Measurements from ENCODE around the gene SUPT20H. TPM values are rescaled to one million over a fixed set of nuclear protein-coding genes. Genes with fewer than 3 reads are reported as not detected.

The SUPT20H gene
- total RNA-seq, 2 donors from 2014 or later: 43.3 to 51.4 TPM

- intact Hi-C loops (cut with DNase I): no loop called here
Observed at GRCh38 chr13:37106642-37107041, 47.2 kb upstream of the SUPT20H start.

GRCh38 chr13:37105251-37105714 lies 45.8 kb upstream of the SUPT20H start, which contains the start of gene CSNK1A1L:
Gene CSNK1A1L (minus strand): TSS chr13:37105664. CDS start chr13:37105256, 408 bp downstream.
- 91 to 92% methylated on average over 15 to 26 of the region's 26 CpGs for WGBS, 2 donors
- Histone ChIP-seq H3K4me3 (no peak within 1 kb of the TSS), H3K9me3 (no peaks in the 10 kb centered on the region), H3K4me1 (no peaks in the 10 kb centered on the region), H3K36me3 (replicated peaks in 1 of 2; ENCODE audit: insufficient read depth in 1 of 2, low read depth in 2 of 2) (no peaks in the 10 kb centered on the region), H3K27ac (no peak within 1 kb of the TSS), H3K27me3 (no peaks in the 10 kb centered on the region)
- ATAC-seq (no peak), DNase-seq (no peak)
- no peak for TF ChIP-seq POLR2A (IDR thresholded peaks at IDR 0.05)
- no peak for TF ChIP-seq CTCF (IDR thresholded peaks at IDR 0.05)
- intact Hi-C loops (cut with DNase I): no loop called here

More at GRCh38 chr13:37106642-37107041, 47.2 kb upstream of the SUPT20H start:
- 70 to 82% methylated on average over 2 of the region's 2 CpGs for WGBS, 2 donors
- no peak for TF ChIP-seq POLR2A (IDR thresholded peaks at IDR 0.05)
- no peak for TF ChIP-seq CTCF (IDR thresholded peaks at IDR 0.05)
- Histone ChIP-seq H3K4me1 (no peaks in the 10 kb centered on the region), H3K4me3 (no peak overlapping the region), H3K9me3 (no peaks in the 10 kb centered on the region), H3K27ac (no peak overlapping the region), H3K36me3 (replicated peaks in 1 of 2; ENCODE audit: insufficient read depth in 1 of 2, low read depth in 2 of 2) (no peaks in the 10 kb centered on the region), H3K27me3 (no peaks in the 10 kb centered on the region)
- DNase-seq (no peak), ATAC-seq (no peak)

GRCh38 chr13:37102896-37103295 lies 43.4 kb upstream of the SUPT20H start:
- Histone ChIP-seq H3K9me3 (no peaks in the 10 kb centered on the region), H3K27ac (no peak overlapping the region), H3K36me3 (replicated peaks in 1 of 2; ENCODE audit: insufficient read depth in 1 of 2, low read depth in 2 of 2) (no peaks in the 10 kb centered on the region), H3K27me3 (no peaks in the 10 kb centered on the region), H3K4me1 (no peaks in the 10 kb centered on the region), H3K4me3 (no peak overlapping the region)
- TF ChIP-seq POLR2A (IDR thresholded peaks at IDR 0.05): no peak
- no peak for TF ChIP-seq CTCF (IDR thresholded peaks at IDR 0.05)
- no peak for ATAC-seq
- WGBS, 2 donors: 42 to 51% methylated on average over 4 of the region's 4 CpGs
- intact Hi-C loops (cut with DNase I): no loop called here
- no peak for DNase-seq

GRCh38 chr13:37101201-37101600 lies 41.7 kb upstream of the SUPT20H start:
- intact Hi-C loops (cut with DNase I): no loop called here
- DNase-seq (no peak), ATAC-seq (no peak)
- H3K27me3 ChIP-seq: no peaks in the 10 kb centered on the region
- TF ChIP-seq CTCF (IDR thresholded peaks at IDR 0.05): no peak
- no peak for TF ChIP-seq POLR2A (IDR thresholded peaks at IDR 0.05)
- 7 to 26% methylated on average over 1 of the region's 1 CpG for WGBS, 2 donors
- no peaks in the 10 kb centered on the region for H3K4me1 ChIP-seq
- H3K27ac ChIP-seq: no peak overlapping the region
- H3K36me3 ChIP-seq (replicated peaks in 1 of 2; ENCODE audit: insufficient read depth in 1 of 2, low read depth in 2 of 2): no peaks in the 10 kb centered on the region
- no peak overlapping the region for H3K4me3 ChIP-seq
- H3K9me3 ChIP-seq: no peaks in the 10 kb centered on the region

- Histone ChIP-seq H3K27ac (no peak overlapping the region), H3K4me3 (no peak overlapping the region), H3K27me3 (no peaks in the 10 kb centered on the region), H3K4me1 (no peaks in the 10 kb centered on the region), H3K9me3 (no peaks in the 10 kb centered on the region), H3K36me3 (replicated peaks in 1 of 2; ENCODE audit: insufficient read depth in 1 of 2, low read depth in 2 of 2) (no peaks in the 10 kb centered on the region)
- no peak for DNase-seq
- ATAC-seq: no peak
- no peak for TF ChIP-seq CTCF (IDR thresholded peaks at IDR 0.05)
- TF ChIP-seq POLR2A (IDR thresholded peaks at IDR 0.05): no peak
- intact Hi-C loops (cut with DNase I): no loop called here
Observed at GRCh38 chr13:37100731-37101130, 41.2 kb upstream of the SUPT20H start.

Measured in body of pancreas (tissue), 4 donors.